Hepatocyte (in vitro differentiated cells): ENCODE data around the gene ADGRD1.

ENCODE experiments used
- EZH2 ChIP-seq: fragments of 200-600 bp; sonication (generic); IDR thresholded peaks from 2 replicates; pipeline ENCODE4 v1.6.1; 2016; ENCODE audit warnings: antibody characterized with exemption, mild to moderate bottlenecking, borderline replicate concordance
- EZH2phosphoT487 ChIP-seq: fragments of 200-600 bp; sonication (generic); IDR thresholded peaks from one replicate; pipeline ENCODE4 v1.6.1; 2018; ENCODE audit warnings: antibody characterized with exemption, mild to moderate bottlenecking, low read depth, moderate library complexity; ENCODE audit not compliant: unreplicated experiment, severe bottlenecking
- TF ChIP-seq, protein P1 (sequence below): fragments of 200-600 bp; sonication (generic); IDR thresholded peaks from 2 replicates; pipeline ENCODE4 v1.5.1; 2016; ENCODE audit warnings: antibody characterized with exemption, mild to moderate bottlenecking; ENCODE audit not compliant: poor library complexity

DNA sequence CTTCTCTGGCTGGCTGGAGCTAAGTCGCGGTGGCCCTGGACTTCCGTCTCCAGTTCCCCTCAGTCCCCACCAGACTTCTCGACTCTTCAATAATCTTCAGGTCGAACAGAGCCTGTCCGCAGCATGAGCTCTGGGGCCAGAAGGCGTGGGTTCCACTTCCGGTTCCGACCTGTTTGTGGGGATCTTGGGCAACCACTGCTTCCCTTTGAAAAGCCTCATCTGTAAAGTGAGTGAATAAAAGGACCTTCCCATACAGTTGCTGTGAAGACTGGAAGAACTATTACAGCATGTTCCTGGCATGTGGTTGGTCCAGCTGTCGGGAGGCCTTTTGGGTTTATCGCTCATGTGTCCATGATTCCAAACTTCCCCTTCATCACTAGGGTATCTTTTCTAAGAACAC is 19.4 kb downstream of the ADGRD1 start:
- TF ChIP-seq EZH2 = no peak
- TF ChIP-seq, protein P1, sequence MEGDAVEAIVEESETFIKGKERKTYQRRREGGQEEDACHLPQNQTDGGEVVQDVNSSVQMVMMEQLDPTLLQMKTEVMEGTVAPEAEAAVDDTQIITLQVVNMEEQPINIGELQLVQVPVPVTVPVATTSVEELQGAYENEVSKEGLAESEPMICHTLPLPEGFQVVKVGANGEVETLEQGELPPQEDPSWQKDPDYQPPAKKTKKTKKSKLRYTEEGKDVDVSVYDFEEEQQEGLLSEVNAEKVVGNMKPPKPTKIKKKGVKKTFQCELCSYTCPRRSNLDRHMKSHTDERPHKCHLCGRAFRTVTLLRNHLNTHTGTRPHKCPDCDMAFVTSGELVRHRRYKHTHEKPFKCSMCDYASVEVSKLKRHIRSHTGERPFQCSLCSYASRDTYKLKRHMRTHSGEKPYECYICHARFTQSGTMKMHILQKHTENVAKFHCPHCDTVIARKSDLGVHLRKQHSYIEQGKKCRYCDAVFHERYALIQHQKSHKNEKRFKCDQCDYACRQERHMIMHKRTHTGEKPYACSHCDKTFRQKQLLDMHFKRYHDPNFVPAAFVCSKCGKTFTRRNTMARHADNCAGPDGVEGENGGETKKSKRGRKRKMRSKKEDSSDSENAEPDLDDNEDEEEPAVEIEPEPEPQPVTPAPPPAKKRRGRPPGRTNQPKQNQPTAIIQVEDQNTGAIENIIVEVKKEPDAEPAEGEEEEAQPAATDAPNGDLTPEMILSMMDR = no peak
- no peak for TF ChIP-seq EZH2phosphoT487
